GM08714 (cell line): ENCODE results near the gene TACC3.
"Not testable (repeated sequence)": the region's sequence is repeated elsewhere in the genome, so short reads cannot be mapped to it uniquely, and the experiment has no call there.

Experiments
- H3K4me3 ChIP-seq: fragments of 200-500 bp; sonication (Bioruptor generic); 2 replicates; pipeline ENCODE4 v1.5.1; 2014; ENCODE audit warnings: mild to moderate bottlenecking, low read length, inconsistent platforms
- ZNF274 ChIP-seq: IDR thresholded peaks from 2 replicates; pipeline ENCODE4 v1.6.1; 2012; ENCODE audit warnings: mild to moderate bottlenecking, low read depth, low read length

Gene TACC3

DNA sequence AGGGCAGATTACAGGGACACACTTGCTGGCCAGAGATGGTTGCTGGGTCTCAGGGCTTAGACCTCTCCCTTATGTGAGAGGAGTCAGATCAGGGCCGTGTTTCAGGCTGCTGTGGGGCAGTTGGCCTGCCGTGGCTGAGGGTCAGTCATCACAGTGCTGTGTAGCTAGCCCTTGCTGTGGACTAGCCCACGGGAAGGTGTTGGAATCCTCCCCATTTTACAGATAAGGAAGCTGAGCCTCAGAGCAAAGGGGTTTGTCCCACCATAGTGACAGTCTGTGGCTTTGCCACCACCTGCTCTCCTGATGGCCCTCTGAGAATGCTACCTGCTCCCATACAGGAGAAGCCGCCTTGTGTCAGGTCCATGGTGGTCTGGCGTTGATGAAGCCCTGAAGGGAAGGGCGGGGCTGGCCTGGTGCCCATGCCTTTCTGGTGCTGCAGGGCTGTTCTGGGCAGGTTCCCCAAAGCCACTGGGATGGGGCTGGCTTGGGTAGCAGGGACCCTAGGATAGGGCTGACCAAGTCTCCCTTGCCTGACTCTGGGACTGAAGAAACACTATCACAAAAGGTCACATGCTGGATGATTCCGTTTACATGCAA is 34.8 kb upstream of the TACC3 start:
- no peak for TF ChIP-seq ZNF274
- no peak overlapping the region for H3K4me3 ChIP-seq

DNA sequence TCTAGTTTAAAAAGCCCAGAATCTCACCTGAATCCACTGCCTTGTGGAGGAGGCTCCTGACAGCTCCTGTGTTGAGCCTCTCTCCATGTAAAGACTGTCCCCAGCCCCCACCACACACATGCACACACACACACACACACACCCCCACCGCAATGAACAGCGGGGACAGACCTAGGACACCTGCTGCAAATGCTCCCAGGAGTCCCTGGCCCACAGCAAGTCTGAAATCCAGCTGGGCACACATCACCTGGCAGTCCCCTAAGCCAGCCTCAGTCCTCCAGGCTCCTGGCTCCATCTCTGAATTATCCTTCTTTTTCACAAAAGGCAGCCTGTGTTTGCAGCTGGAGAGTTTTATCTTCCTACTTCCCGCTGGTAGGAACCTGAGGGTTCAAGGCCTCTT is 30.6 kb upstream of the TACC3 start:
- TF ChIP-seq ZNF274, result no peak
- no peak overlapping the region for H3K4me3 ChIP-seq

DNA sequence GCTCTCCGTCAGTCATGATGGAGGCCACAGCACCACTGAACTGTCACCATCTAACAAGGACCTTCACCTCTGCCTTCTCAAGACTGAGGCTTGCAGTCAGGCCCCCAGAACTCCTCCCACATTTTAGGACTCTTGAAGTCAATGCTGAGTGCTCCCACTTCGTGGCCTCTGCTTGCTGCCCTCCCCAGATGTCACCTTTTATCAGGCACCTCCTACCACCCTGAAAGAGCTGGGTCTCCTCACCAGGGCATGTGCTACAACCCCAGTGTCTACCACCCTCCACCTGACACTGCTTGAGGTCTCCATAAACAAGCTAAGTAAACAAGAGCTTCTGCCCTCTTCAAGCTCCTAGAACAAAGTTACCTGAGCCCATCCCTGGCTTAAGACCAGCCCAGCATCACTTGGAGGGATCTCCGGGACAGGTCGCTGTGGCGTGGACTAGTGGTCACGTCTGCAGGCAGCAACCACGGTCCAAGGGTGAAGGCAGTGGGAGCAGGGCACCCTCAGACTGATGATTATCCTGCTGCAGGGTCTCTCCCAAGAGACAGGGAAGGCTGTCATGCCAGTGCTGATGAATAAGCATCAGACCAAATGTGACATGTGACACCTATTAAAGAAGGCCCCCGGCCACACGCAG is 29.5 kb upstream of the TACC3 start:
- TF ChIP-seq ZNF274, result no peak
- no peak overlapping the region for H3K4me3 ChIP-seq

DNA sequence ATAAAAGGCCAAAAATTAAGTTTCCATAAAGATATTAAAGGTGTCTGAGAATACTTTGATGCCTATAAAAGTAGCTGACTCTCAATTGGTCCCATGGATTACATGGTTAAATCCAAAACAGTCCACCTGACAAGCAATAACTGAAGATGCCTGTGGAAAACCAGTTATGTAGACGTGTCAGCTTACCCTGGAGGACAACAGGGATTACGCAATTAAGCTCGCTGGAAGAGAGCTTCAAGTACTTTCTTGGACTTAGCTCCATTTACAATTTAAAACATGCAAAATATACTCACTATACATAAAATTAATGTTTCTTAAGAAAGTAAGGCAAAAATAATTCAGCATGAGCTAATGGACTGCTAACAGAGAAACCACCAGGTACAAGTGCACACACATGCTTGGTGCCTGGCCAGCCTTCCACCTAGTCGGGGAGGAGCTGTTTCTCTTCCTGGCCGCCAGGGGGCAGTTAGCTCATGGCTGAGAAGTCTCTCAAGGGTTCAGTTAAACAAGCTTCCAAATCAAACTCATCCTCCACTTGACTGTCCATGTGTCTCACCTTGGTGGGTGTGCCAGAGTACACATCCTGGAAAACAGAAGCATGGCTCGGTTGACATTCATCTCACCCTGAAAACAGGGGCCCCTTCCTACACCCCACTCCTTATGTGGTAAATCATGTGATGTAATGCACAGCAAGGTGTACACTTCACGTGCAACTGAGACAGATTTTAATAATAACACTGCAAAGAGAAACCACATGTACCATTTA is 28.0 kb upstream of the TACC3 start:
- H3K4me3 ChIP-seq, result no peak overlapping the region
- no peak for TF ChIP-seq ZNF274

DNA sequence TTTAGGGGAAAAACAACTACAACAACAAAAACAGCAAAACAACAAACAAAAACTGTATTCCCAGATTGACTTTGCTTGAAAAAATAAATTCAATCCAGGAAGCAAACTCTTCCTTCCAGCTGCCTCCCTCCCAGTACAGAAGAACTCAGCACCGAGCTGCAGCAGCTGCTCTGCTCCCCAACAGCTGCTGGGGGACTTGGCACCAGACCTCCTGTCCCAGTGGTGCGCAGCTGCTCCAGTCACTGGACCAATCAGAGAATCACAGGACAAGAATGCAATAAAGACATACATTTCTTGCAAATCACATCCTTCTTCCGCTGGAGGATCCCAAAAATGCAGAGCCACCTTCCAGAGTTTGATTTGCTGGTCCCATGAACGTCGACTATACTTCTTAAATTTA is 25.4 kb upstream of the TACC3 start:
- no peak overlapping the region for H3K4me3 ChIP-seq
- no peak for TF ChIP-seq ZNF274

DNA sequence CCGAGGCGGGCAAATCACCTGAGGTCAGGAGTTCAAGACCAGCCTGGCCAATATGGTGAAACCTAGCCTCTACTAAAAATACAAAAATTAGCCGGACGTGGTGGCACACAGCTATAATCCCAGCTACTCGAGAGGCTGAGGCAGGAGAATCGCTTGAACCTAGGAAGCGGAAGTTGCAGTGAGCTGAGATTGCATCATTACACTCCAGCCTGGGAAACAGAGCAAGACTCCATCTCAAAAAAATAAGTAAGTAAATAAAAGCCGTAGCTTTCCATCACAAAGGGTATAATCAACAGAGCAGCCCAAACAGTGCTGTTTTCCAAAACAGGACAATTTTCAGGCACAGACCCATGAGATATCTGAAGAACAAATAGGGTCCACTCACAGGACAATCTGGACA is 19.6 kb upstream of the TACC3 start:
- H3K4me3 ChIP-seq, result not testable (repeated sequence)

DNA sequence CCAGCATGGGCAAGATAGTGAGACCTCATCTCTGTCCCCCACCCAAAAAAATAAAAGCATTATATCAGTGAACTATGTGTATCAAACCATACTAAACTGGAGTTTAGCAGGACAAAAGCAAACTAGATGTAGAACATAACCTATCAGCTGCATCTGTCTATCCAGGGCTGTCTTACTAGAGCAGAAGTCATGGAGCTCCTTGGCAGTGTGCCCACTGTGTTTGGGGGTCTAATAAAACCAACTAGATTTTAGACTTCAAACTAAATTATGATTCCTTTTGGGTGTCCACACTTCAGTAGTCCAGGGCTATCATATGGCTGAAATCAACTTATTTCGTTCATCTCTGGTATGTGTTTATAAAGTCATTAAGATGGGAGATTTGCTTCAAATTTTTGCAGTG is 17.5 kb upstream of the TACC3 start:
- H3K4me3 ChIP-seq, result no peak overlapping the region
- no peak for TF ChIP-seq ZNF274

DNA sequence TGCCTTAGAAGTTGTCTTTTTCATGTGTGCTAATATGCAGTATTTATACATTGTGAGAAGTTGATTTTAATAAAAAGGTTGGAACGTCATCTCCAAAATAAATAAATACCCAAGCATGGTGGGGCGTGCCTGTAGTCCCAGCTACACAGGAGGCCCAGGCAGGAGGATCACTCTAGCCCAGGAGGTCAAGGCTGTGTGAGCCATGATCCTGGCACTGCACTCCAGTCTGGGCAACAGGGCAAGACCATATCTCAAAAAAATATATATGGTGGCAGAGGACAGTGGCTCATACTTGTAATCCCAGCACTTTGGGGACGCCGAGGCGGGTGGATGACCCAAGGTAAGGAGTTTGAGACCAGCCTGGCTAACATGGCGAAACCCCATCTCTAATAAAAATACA is 15.6 kb upstream of the TACC3 start:
- H3K4me3 ChIP-seq, result no peak overlapping the region
- TF ChIP-seq ZNF274, result no peak

DNA sequence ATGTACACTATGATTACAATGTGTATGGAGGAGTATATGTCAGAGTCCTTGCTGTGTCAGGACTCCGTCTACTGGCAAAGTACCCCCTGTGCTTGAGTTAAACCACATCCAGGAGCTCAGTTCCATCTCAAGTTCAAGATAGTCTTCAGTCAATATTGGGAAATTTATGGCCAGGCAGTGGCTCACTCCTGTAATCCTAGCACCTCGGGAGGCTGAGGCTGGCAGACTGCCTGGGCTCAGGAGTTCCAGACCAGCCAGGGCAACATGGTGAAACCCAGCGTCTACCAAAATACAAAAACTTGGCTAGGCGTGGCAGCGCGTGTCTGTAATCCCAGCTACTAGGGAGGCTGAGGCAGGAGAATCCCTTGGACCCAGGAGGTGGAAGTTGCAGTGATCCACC is 15.0 kb upstream of the TACC3 start:
- no peak for TF ChIP-seq ZNF274
- no peak overlapping the region for H3K4me3 ChIP-seq

DNA sequence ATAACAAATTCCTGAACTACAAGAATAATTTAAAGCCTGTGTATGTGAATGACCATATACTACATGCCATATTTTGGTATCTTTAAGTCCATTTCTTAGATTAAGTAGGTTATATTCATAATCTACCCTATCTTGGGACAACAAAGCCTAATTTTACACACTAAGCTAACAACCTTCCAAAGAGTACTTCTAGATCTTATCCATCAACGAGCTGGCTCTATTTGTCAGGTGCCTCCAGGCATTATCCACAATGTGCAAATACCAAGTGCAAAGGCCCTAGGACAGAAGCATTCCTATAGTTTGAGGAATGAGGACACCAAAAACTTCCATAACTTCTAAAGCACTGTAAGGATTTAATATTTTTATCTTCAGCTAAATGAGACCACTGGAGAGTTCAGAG is 12.7 kb upstream of the TACC3 start:
- no peak for TF ChIP-seq ZNF274
- no peak overlapping the region for H3K4me3 ChIP-seq

DNA sequence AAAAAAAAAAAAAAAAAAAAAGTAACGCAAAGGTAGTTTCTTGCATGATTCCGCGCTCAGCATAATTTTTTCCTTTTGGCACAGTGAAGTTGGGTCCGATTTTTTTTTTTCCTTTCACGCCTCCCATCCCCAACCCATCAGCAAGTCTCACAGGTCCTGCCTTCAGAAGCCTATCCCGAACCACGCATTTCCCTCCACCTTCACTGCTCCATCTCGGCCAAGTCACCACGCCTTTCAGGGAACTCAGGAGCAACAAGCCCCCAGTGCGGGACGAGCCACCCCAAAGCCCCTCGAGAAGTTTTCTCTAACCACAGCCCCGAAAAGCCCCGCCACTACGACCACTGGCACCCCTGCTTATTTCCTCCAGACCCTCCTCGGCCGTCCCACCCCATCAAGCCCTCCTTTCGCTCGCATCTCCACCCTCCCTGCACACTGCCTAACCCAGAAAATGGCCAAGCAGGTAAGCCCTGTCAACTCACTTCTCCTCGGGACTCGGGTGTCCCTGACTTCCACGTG is 10.2 kb upstream of the TACC3 start:
- H3K4me3 ChIP-seq, result peak overlapping the region; percentile 78
- TF ChIP-seq ZNF274, result no peak

DNA sequence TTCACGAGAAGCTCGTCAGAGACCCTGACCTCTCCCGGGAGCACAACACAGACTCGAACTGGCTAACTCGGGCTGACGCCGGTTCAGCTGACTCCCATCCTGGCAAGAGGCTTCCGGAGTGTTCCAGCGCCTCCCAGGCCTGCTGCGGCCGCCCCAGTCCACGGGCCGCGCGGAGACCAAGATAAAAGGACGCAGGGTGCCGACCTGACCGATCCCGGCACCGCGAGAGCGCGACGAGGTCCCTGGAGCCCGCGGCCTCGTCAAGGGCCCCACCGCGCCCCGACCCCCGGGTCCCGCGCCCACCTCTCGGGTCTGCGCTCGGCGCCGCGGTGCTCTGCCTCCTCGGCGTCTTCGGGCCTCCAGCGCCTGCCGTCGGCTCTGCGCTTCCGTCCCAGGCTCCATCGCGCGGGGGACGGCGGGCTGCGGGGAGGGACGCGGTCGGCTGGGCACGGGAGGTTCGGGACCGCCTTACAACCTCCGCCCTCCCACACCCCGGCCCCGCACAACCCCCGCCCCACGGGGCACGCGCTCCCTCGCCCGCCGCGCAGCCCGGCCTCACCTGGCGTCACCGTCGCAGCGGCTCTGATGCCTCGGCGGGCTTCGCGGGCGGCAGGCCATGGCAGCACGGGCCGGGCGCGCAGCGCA is 9.6 kb upstream of the TACC3 start:
- H3K4me3 ChIP-seq, result peak overlapping the region; percentile 78

DNA sequence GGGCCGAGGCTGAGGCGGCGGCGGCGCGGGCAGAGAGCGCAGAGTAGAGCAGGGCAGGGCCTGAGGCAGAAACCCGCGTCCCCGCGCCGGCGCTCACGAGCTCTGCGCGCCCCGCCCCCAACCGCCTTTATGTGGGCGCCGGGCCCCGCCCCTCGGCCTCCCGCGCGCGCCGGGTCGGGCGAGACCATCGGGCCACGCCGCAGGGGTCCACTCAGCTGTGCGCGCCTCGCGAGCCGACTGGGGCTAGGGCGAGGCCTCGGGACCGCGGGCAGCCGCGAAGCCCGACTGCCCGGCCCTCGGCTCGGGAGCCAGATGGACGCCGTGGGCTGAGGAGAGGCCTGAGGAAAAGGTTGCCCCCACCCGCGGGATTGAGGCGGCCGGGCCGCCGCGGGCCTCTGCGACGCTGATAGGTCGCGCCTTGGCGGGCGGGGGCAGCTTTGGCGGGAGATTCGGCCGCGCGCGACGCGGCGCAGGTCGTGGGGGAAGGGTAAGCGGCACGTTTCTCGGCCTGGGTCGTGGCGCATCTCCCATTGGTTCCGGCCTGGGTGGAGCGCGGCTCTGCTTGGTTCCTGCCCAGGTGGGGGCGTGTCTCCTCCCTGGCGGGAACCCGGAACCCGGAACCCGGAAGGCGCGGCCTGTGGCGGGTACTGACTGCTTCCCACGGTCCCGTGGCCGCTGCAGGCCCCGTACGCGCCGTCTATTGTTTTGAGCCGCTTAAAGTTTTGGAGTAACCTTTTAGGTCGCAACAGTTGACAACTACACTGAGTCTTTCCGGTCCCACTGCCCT is 8.9 kb upstream of the TACC3 start, which contains the start of gene SLBP:
SLBP (minus strand) TSS at position 104 of the 787 bp plus-strand sequence. CDS start 131 bp downstream, outside the sequence.
- no peak for TF ChIP-seq ZNF274
- peak within 1 kb of the TSS; percentile 78 for H3K4me3 ChIP-seq

More for the DNA sequence above, 9.6 kb upstream of the TACC3 start:
- TF ChIP-seq ZNF274, result no peak
